TTC549 (cell line): ENCODE results near the gene APPL2.
"Not testable (repeated sequence)": the region's sequence is repeated elsewhere in the genome, so short reads cannot be mapped to it uniquely, and the experiment has no call there.

Experiments
- FAIRE-seq: peaks from 2 replicates; lab custom pipeline; 2012; peaks lifted over from hg19 to GRCh38; lab: Jason Lieb, UNC

Gene APPL2

GRCh38 chr12:105192624-105193225, 43.2 kb downstream of the APPL2 start:
- no peak for FAIRE-seq

GRCh38 chr12:105190530-105190929, 45.4 kb downstream of the APPL2 start:
- no peak for FAIRE-seq

GRCh38 chr12:105189293-105189692, 46.7 kb downstream of the APPL2 start:
- no peak for FAIRE-seq

GRCh38 chr12:105183976-105184375, 52.0 kb downstream of the APPL2 start:
- not testable (repeated sequence) for FAIRE-seq

- FAIRE-seq, result not testable (repeated sequence)
Observed at GRCh38 chr12:105183406-105183805, 52.6 kb downstream of the APPL2 start.

GRCh38 chr12:105179114-105179513, 56.9 kb downstream of the APPL2 start:
- FAIRE-seq, result not testable (repeated sequence)

GRCh38 chr12:105177208-105177607, 58.8 kb downstream of the APPL2 start:
- no peak for FAIRE-seq

- no peak for FAIRE-seq
Observed at GRCh38 chr12:105175397-105175990, 60.5 kb downstream of the APPL2 start.

- no peak for FAIRE-seq
Observed at GRCh38 chr12:105171691-105172436, 64.1 kb downstream of the APPL2 start.

- FAIRE-seq, result no peak
Observed at GRCh38 chr12:105170139-105170538, 65.8 kb downstream of the APPL2 start.

GRCh38 chr12:105168006-105168405, 68.0 kb downstream of the APPL2 start:
- no peak for FAIRE-seq

- no peak for FAIRE-seq
Observed at GRCh38 chr12:105167346-105167745, 68.6 kb downstream of the APPL2 start.

- FAIRE-seq, result no peak
Observed at GRCh38 chr12:105166736-105167135, 69.2 kb downstream of the APPL2 start.

GRCh38 chr12:105164068-105164467, 71.9 kb downstream of the APPL2 start:
- no peak for FAIRE-seq

GRCh38 chr12:105162174-105162573, 73.8 kb downstream of the APPL2 start:
- no peak for FAIRE-seq

- FAIRE-seq, result no peak
Observed at GRCh38 chr12:105158876-105159275, 77.1 kb downstream of the APPL2 start.

- no peak for FAIRE-seq
Observed at GRCh38 chr12:105157606-105158005, 78.4 kb downstream of the APPL2 start.

- FAIRE-seq, result peak; percentile 67
Observed at GRCh38 chr12:105156260-105156659, 79.7 kb downstream of the APPL2 start.

- FAIRE-seq, result no peak
Observed at GRCh38 chr12:105142259-105142658, 93.7 kb downstream of the APPL2 start.

GRCh38 chr12:105141320-105141922, 94.6 kb downstream of the APPL2 start:
- no peak for FAIRE-seq

- FAIRE-seq, result no peak
Observed at GRCh38 chr12:105138248-105138647, 97.7 kb downstream of the APPL2 start.
